Left cardiac atrium (tissue), 4 donors: ENCODE data around the gene AKAP13. TPM values are rescaled to one million over a fixed set of nuclear protein-coding genes. Genes with fewer than 3 reads are reported as not detected.

ENCODE experiments used
- ATAC-seq, 2 donors: fragments of 200-7000 bp; cut with Tn5 transposase; one replicate each; pipeline ENCODE4 v1.9.1; 2020; ENCODE audit warnings: mild to moderate bottlenecking in 2 of 2, moderate library complexity in 2 of 2
- DNase-seq: peaks from one replicate; pipeline ENCODE4 v3.0.0-alpha.2; 2020
- intact Hi-C, 2 donors: fragments of 100-400 bp; cut with DNase I; formaldehyde crosslinking; loops; one replicate each; pipeline versions ENCODE4 v1.14.1 to v1.15.1; 2022 to 2023
- total RNA-seq, 2 donors: library from RNA; stranded (reverse); fragmentation: NEBNext Ultra II Directional; extraction: Animal tissue kit (Norgen Biotek cat#: 25700); gene quantifications; one replicate each; pipeline ENCODE4 v1.2.1, GENCODE V29; 2021
- donor health status: DM: no; HTN: yes; CAD: no.
- donor health status: DM: no; HTN: yes; CAD: no; lungs with severe emphysema.
- donor health status: DM: yes; HTN: yes; CAD: no.
- donor health status: Dilated cardiomyopathy.

Gene AKAP13
- total RNA-seq, 2 donors from 2014 or later: 217 to 302 TPM

GRCh38 chr15:85768595-85769168, 388.3 kb downstream of the AKAP13 start:
- DNase-seq: no peak
- intact Hi-C loops: loop anchor here in 1 of 2 donors (10.0 kb wide), 1 partner anchor 66 kb away; no protein-coding TSS in a partner anchor
- no peak for ATAC-seq

- no peak for DNase-seq
- no peak for ATAC-seq
Measured at GRCh38 chr15:85769182-85769900, 388.9 kb downstream of the AKAP13 start.

DNA sequence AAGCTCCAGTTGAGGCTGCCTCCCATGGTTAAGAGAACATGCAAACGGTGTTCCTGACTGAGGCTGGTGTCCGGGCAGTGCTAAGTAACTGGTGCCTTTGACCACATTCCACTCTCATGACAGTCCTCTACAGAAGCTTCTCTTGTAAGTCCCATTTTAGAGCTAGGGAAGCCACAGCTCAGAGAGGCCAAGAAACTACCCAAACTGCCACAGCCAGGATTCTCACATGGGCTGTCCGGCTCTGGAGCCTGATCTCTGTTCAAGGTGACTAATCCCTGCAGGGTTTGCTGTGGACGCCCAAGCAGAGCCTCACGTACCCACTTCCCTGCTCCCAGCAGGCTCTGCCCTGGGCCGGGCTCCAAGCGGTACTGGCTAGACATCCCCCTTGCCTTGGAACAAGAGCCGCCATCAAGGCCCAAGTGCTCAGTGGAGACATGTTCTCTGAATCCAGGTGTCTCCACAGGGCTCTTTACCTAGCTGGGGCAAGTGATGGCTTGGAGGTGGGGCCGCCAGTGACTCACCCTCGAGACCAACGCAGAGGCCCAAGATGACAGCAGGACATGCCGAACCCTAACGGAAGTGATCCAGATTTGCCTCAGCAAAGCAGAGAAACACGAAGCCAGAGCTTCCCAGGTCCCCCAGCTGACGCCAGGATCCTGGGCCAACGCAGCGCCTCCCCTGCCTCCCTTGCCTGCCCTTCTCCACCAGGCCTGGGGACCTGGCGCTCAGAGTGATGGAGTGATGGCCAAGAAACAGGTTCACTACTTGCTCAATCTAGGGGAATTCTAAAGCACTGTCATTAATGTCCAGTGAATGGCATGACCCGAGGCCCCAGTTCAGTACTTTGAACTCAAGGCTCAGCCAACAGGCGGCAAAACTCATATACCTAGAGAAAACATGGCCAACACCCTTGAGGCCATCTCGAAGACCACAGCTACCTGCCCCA, 390.0 kb downstream of the AKAP13 start:
- ATAC-seq: no peak
- DNase-seq: no peak
- intact Hi-C loops: no loop called here

More at GRCh38 chr15:85769182-85769900, 388.9 kb downstream of the AKAP13 start:
- intact Hi-C loops: loop anchor here in 1 of 2 donors (10.0 kb wide), 1 partner anchor 65 kb away; no protein-coding TSS in a partner anchor

DNA sequence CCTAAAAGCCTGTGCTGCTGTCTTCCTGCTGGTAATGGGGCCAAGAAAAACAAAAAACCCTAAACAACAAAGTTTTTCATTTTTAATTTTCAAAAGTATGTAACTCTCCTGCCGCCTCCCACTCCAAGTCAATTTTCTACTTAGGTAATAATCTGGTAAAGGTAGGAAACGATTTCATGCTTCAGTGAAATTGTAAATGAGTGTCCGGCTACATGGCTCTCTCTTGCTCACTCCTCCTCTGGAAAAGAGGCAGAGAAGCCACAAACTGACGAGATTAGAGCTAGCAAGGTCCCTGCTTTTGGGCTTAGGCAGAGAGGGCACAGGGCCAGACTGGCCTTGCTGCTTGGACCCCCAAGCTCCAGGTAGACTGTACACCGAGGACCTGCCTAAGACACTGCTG, 390.9 kb downstream of the AKAP13 start:
- DNase-seq: no peak
- peak in 1 of 2 donors; percentile 1 for ATAC-seq
- intact Hi-C loops: no loop called here

- peak; percentile 83 for DNase-seq
- intact Hi-C loops: no loop called here
- peak; percentile 52 to 82 for ATAC-seq
Measured at GRCh38 chr15:85771781-85772445, 391.5 kb downstream of the AKAP13 start.

GRCh38 chr15:85772668-85773067, 392.3 kb downstream of the AKAP13 start:
- intact Hi-C loops: no loop called here
- ATAC-seq: peak; percentile 4 to 72
- DNase-seq: no peak

- intact Hi-C loops: no loop called here
- ATAC-seq (no peak), DNase-seq (no peak)
Measured at GRCh38 chr15:85773249-85773648, 392.8 kb downstream of the AKAP13 start.

DNA sequence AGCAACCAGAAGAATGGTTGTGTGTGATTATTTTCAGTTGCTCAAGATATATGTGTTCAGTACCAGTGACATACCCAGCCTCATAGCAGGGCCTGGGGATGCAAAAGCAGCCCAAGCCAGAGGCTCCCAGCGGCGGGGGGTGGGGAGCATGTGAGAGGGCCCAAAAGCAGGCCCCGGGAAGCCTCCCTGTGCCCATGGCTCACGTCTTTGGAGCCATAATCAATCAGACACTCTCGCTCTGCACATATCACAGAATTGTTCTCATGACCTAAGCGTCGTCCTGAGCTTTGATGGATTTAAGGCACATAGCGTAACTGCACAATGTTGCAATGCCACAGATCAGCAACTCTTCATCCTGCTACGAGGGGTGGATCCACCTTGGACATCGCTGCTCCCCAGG, 393.6 kb downstream of the AKAP13 start:
- intact Hi-C loops: no loop called here
- DNase-seq: no peak
- ATAC-seq: no peak

DNA sequence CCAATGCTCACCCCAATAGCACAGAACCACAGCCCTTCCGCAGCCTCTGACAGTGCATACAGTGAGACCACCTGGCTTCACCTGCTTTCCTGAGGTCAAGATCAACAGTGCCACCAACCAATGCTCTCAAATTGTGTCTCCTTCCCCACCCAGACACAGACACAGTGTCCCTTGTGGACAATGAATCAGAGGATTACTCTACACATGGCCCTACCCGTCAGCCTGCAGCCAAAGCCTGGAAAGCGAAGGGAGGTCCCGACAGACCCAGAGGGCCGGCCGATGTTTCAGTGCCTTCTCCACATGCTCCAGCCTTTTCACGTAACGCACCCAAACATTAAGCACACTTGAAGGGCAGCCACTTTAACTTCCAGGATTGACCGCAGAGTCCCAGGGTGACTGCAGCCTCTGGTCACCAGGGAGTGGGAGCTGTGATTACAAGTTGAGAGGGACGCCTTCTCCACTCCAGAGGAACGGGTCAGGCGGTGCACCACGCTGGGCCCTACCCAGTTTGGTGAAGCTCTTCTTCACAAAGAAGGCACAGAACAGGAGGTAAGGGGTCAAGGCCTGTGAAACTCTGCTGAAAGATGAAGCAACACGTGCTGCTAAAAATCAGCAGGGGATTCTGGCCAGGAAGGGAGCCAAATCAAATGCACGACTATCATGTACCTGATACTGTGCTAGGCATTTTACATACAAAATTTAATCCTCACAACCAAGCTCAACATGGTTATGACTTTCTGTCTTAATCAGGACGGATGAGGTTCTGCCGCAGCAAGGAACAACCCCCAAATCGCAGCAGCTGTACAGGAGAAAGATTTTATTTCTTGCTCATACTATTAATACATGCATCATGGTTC, 397.1 kb downstream of the AKAP13 start:
- DNase-seq (peak; percentile 29), ATAC-seq (peak; percentile 6 to 60)
- intact Hi-C loops: no loop called here

- DNase-seq: peak; percentile 28
- peak; percentile 75 to 78 for ATAC-seq
- intact Hi-C loops: no loop called here
Measured at GRCh38 chr15:85778107-85778776, 397.8 kb downstream of the AKAP13 start.

- ATAC-seq (no peak), DNase-seq (no peak)
- intact Hi-C loops: no loop called here
Measured at GRCh38 chr15:85779249-85779648, 398.8 kb downstream of the AKAP13 start.

DNA sequence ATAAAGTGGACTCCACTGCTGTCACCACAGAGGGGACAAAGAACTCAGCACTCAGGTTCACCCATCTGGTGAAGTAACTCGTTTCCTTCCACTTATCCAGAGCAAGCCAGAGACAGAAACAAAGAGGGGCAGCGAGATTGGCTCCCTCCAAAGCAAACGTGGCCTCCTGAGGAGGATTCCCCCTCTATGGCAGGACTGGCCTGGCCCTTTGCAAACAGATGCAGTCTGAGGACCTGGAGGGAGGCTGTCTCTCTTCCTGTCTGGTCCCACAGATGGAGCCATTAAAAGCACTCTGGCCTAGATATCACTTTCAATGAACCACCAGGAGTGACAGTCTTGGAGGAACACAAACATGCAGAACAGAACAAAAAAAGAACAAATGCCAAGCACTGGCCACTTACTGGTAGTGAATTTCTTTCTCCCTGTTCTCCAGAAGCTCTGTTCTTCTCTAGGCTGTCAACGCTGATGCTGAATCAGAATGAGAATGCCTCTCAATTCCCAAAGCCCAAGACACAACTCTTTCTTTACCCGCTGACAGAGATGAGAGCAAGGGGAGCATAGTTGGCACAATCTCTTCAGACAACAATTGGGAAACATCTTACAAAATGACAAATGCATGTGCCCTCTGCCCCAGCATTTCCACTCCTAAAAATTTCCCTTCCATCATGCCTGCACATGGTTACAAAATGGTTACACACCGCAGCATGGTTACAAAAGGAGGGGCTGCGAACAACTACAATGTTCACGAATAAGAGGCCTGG, 400.0 kb downstream of the AKAP13 start:
- DNase-seq: no peak
- intact Hi-C loops: no loop called here
- peak in 1 of 2 donors; percentile 2 for ATAC-seq

GRCh38 chr15:85781099-85781498, 400.7 kb downstream of the AKAP13 start:
- no peak for ATAC-seq
- intact Hi-C loops: no loop called here
- DNase-seq: no peak

GRCh38 chr15:85782064-85782463, 401.7 kb downstream of the AKAP13 start:
- ATAC-seq (no peak), DNase-seq (no peak)
- intact Hi-C loops: no loop called here

- intact Hi-C loops: no loop called here
- ATAC-seq (peak; percentile 79 to 92), DNase-seq (peak; percentile 59)
Measured at GRCh38 chr15:85785887-85786780, 405.7 kb downstream of the AKAP13 start.

GRCh38 chr15:85786781-85787114, 406.3 kb downstream of the AKAP13 start:
- DNase-seq (no peak), ATAC-seq (no peak)
- intact Hi-C loops: no loop called here
